ENCODE measurements around the gene BMP7. TPM values are rescaled to one million over a fixed set of nuclear protein-coding genes. Genes with fewer than 3 reads are reported as not detected.

Gene BMP7
- total and polyA plus RNA-seq, 2 experiments from 2014 or later = 15.9 to 22.8 TPM

GRCh38 chr20:57199656-57200405 is 66.6 kb downstream of the BMP7 start (continued):
- TF ChIP-seq CTCF (conservative IDR thresholded peaks at IDR 0.05; ENCODE audit: low read depth in 2 of 2) = no peak
- TF ChIP-seq, protein P1, sequence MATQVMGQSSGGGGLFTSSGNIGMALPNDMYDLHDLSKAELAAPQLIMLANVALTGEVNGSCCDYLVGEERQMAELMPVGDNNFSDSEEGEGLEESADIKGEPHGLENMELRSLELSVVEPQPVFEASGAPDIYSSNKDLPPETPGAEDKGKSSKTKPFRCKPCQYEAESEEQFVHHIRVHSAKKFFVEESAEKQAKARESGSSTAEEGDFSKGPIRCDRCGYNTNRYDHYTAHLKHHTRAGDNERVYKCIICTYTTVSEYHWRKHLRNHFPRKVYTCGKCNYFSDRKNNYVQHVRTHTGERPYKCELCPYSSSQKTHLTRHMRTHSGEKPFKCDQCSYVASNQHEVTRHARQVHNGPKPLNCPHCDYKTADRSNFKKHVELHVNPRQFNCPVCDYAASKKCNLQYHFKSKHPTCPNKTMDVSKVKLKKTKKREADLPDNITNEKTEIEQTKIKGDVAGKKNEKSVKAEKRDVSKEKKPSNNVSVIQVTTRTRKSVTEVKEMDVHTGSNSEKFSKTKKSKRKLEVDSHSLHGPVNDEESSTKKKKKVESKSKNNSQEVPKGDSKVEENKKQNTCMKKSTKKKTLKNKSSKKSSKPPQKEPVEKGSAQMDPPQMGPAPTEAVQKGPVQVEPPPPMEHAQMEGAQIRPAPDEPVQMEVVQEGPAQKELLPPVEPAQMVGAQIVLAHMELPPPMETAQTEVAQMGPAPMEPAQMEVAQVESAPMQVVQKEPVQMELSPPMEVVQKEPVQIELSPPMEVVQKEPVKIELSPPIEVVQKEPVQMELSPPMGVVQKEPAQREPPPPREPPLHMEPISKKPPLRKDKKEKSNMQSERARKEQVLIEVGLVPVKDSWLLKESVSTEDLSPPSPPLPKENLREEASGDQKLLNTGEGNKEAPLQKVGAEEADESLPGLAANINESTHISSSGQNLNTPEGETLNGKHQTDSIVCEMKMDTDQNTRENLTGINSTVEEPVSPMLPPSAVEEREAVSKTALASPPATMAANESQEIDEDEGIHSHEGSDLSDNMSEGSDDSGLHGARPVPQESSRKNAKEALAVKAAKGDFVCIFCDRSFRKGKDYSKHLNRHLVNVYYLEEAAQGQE (IDR thresholded peaks at IDR 0.05; ENCODE audit: unreplicated experiment) = no peak
- no peak for TF ChIP-seq EZH2 (IDR thresholded peaks at IDR 0.05; ENCODE audit: low read depth, unreplicated experiment)

GRCh38 chr20:57198132-57199072 is 68.0 kb downstream of the BMP7 start:
- no peaks in the 10 kb centered on the region for H3K79me2 ChIP-seq (replicated peaks; ENCODE audit: insufficient read depth)
- peak overlapping the region; percentile 51; the same call in 1 of the 2 replicates for H3K4me2 ChIP-seq
- H3K27me3 ChIP-seq (ENCODE audit: insufficient read depth) = no peaks in the 10 kb centered on the region
- no peak overlapping the region for H3K27ac ChIP-seq (ENCODE audit: low read depth)
- ATAC-seq = peak; percentile 73
- Mint-ChIP-seq H3K27me3 (ENCODE audit: insufficient read depth, low read depth, poor library complexity) (peaks cover 11% of the 10 kb centered on the region), H3K9me3 (no peaks in the 10 kb centered on the region), H3K27ac (no peak overlapping the region), H3K36me3 (ENCODE audit: low read depth) (no peaks in the 10 kb centered on the region; the same call in 2 of the 3 replicates), H3K4me1 (peaks cover 26% of the 10 kb centered on the region; the same call in 2 of the 3 replicates), H3K4me3 (0 out of 3 replicates have a peak overlapping the region, but pooled peaks have one; percentile 17)
- H3K9me2 ChIP-seq (ENCODE audit: insufficient read depth) = no peaks in the 10 kb centered on the region
- no peak overlapping the region for H3K4me3 ChIP-seq
- H3K36me3 ChIP-seq (ENCODE audit: insufficient read depth) = no peaks in the 10 kb centered on the region
- no peaks in the 10 kb centered on the region; the same call in 1 of the 2 replicates for H4K20me1 ChIP-seq (replicated peaks; ENCODE audit: insufficient read depth)
- H3K4me1 ChIP-seq (ENCODE audit: insufficient read depth) = peaks cover 6% of the 10 kb centered on the region
- no peak overlapping the region for H2AFZ ChIP-seq
- no peaks in the 10 kb centered on the region for H3F3A ChIP-seq (replicated peaks; ENCODE audit: low read depth)
- DNase-seq (ENCODE audit: low spot score) = peak; percentile 40
- TF ChIP-seq ZNF462 (CRISPR knock-in tag; IDR thresholded peaks at IDR 0.05) (no peak), CTCF (conservative IDR thresholded peaks at IDR 0.05; ENCODE audit: low read depth in 2 of 2) (no peak), STAT1 (IDR thresholded peaks at IDR 0.05; ENCODE audit: unreplicated experiment) (no peak)

Measured in GM23338 (cell line).